GM12878 (cell line): ENCODE results near the gene TPM4.

Experiments
- CBX3 ChIP-seq: fragments of 200-600 bp; sonication (generic); IDR thresholded peaks from 2 replicates; pipeline ENCODE4 v1.6.1; 2016; ENCODE audit warnings: low read depth, borderline replicate concordance
- POLR2AphosphoS5 ChIP-seq: IDR thresholded peaks from 2 replicates; pipeline ENCODE4 v1.6.1; 2011; ENCODE audit warnings: mild to moderate bottlenecking, low read length, inconsistent platforms

- no peak for TF ChIP-seq POLR2AphosphoS5
- no peak for TF ChIP-seq CBX3
Measured at GRCh38 chr19:16144216-16144581, 67.9 kb downstream of the TPM4 start.
